A673 (cell line): Measurements from ENCODE around the gene PCP4.

Source experiments
- CTCF ChIP-seq: fragments of 300-800, 200-600 bp; sonication (generic); conservative IDR thresholded peaks from 2 replicates; pipeline ENCODE4 v1.5.1; 2017; ENCODE audit warnings: low read depth, mild to moderate bottlenecking, antibody characterized with exemption, low read length, moderate library complexity, mixed read lengths
- EZH2 ChIP-seq: fragments of 200-600 bp; sonication (generic); IDR thresholded peaks from 2 replicates; pipeline ENCODE4 v1.6.1; 2017; ENCODE audit warnings: borderline replicate concordance, low read depth, mild to moderate bottlenecking, mixed read lengths, antibody characterized with exemption, low read length; ENCODE audit not compliant: poor library complexity, severe bottlenecking

DNA sequence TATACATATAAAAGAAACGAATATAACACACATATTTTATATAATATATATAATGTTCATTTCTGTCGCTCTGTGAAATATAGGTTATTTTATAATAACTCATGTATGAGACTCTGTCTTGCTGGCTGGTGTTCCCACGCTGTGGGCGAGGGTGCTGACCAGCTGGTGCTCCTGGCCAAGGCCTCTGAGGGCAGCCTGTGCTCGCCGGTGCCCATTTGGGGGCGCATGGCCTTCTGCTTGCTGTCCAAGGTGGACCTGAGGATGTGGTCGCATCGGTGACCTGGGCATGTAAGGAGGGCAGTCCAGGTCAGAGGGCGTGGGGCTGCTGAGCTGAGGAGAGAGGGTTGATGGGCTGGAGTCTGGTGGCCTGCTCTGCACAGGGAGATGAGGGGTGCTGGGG, 1.1 kb upstream of the PCP4 start:
- TF ChIP-seq CTCF = no peak
- no peak for TF ChIP-seq EZH2
